WI38 (cell line): Measurements from ENCODE around the gene METTL25B.

ENCODE experiments used
- H3K4me3 ChIP-seq: 2 replicates; pipeline ENCODE4 v1.5.1; 2011; ENCODE audit warnings: low read depth, mild to moderate bottlenecking, control low read depth, low read length
- CTCF ChIP-seq: IDR thresholded peaks from 2 replicates; pipeline ENCODE4 v1.5.1; 2012; ENCODE audit warnings: low read depth, mild to moderate bottlenecking, control low read depth, low read length

METTL25B gene

DNA sequence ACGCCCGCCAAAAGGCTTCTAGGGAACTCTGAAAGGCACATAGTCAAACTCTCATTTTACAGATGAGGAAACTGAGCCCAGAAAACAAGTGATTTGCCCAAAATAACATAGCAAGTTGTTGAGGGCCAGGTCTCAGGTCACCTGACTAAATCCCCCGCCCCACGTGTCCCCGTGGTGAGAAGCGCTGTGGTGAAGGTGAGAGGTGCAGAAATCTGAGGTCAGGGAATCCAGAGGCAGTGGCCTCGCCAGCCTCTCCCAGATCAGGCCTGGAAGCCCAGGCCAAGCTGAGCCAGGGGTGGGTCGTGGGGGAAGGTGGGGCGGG is 18.1 kb downstream of the METTL25B start:
- H3K4me3 ChIP-seq = peak overlapping the region; percentile 63
- TF ChIP-seq CTCF = no peak

DNA sequence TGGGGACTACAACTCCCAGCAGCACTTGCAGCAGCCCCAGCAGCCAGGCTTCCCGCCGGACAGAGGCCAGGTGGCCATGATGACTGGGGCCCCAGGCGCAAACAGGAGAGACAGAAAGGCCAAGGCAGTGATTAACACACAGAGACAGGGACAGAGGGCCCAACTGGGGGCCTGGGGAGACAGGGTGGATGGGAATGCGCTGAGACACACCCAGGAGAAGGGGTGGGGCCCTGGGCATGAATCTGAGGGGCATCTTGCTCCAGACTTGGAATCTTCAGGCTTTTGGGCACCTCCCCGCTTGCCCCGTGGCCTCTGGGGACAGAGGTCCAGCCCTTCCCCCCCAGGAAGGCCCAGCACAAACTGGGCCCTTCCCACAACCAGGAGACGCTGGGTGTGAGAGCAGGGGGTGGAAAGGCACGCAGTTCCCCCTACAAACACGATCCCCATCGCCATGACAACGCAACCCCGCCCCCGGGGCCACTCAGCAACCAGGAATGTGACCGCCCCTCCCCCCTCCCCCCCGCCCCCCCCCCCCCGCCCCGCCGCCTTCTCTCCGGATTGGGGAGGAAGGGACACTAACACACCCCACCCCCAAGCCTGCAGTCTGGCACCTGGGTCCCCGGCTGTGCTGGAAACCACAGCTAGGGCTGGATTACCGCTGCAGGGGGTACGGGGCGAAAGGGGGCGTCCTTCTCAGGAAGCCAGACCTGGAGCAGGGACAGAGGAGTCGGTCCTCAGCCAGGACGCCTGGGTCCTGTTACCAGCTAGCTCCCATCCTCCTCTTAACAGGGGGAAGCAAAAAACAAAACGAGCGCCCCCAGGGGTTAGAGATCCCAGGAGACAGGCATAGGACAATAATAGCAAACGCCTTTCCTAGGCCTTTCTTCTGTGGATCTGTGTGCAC is 18.7 kb downstream of the METTL25B start:
- TF ChIP-seq CTCF = peak; percentile 29; the same call in 1 of the 2 replicates
- H3K4me3 ChIP-seq = peak overlapping the region; percentile 63

GRCh38 chr1:156747742-156748669 is 19.7 kb downstream of the METTL25B start:
- no peak for TF ChIP-seq CTCF
- peak overlapping the region; percentile 88 for H3K4me3 ChIP-seq

GRCh38 chr1:156748670-156749418 is 20.6 kb downstream of the METTL25B start:
- peak overlapping the region; percentile 88 for H3K4me3 ChIP-seq
- TF ChIP-seq CTCF = no peak

DNA sequence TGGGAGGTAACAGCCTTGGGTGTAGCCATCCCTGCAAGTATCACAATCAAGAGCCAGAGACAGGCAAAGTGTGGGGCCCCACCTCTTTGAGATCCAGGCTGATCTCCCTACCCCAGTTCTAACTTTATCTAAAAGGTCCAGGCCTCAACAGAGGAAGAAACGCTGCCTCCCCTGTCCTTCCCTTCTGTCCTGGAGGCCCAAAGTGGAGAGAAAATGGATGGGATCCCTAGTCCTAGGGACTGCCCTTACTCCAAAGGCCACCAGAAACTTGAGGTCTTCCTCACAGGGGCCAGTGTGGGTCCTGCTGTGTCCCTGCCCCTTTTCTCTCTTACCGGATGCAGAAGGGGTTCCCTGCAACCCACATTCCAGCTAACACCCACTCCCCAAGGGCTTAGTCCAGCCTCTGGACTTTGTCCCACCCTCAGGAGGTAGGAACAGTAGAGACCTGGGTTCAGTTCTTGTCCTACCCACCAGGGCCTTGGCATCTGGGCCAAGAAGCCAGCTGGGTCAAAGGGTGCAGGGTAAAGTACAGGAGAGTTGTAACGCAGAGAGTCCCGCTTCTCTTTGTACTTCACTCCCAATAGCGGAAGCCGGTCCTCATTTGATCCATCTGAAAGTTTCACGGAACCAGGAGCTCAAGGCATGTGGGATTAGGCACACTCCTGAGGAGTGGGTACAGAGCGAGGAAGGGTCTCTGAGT is 21.3 kb downstream of the METTL25B start:
- no peak for TF ChIP-seq CTCF
- H3K4me3 ChIP-seq = peak overlapping the region; percentile 88

DNA sequence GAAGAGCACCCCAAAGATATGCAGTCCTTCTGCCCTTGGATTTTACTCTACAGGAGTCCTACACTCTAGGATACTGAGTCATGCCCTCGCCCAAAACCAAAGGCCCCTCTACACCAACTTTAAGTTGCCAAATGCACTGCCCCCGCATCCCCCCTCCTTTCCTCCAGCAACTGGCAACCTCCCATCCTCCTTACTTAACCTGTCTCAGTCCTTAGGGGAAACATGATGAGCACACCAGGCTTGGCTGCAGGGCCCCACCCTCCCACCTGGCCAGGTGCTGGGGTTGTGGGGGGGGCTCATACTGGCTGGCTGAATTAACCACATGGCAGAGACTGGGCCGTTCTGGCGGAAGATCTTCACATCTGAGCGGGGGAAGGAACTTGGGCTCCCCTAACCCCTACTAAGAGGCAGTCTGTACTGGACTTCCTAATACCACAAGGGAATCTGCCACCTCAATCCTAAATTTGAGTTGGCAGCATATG is 22.0 kb downstream of the METTL25B start:
- H3K4me3 ChIP-seq = peak overlapping the region; percentile 88
- TF ChIP-seq CTCF = no peak
